Right cardiac atrium (tissue), 5 donors: ENCODE data around the gene RTTN. TPM values are rescaled to one million over a fixed set of nuclear protein-coding genes. Genes with fewer than 3 reads are reported as not detected.

Source experiments
- ATAC-seq, 2 donors: fragments of 200-7000 bp; cut with Tn5 transposase; one replicate each; pipeline versions ENCODE4 v1.8.0 to v1.9.1; 2020; ENCODE audit warnings: moderate library complexity in 2 of 2, mild to moderate bottlenecking in 1 of 2
- DNase-seq, 3 donors: peaks; one replicate each; pipeline ENCODE4 v3.0.0-alpha.2; 2020
- H3K27ac ChIP-seq: one replicate; pipeline ENCODE4 v1.5.1; 2013; ENCODE audit warnings: mild to moderate bottlenecking, low read length, control low read depth, moderate library complexity
- H3K27me3 ChIP-seq: one replicate; pipeline ENCODE4 v1.6.1; 2013; ENCODE audit not compliant: control insufficient read depth, insufficient read depth
- H3K4me1 ChIP-seq: one replicate; pipeline ENCODE4 v1.6.1; 2013; ENCODE audit warnings: low read length; ENCODE audit not compliant: control insufficient read depth, insufficient read depth
- H3K4me3 ChIP-seq: one replicate; pipeline ENCODE4 v1.5.1; 2013; ENCODE audit warnings: low read length, control low read depth
- H3K9me3 ChIP-seq: one replicate; pipeline ENCODE4 v1.6.1; 2013; ENCODE audit warnings: low read length; ENCODE audit not compliant: control insufficient read depth
- WGBS: extraction: QIAGEN DNeasy Blood & Tissue Kit; methylation state at CpG from one replicate; pipeline ENCODE4 v1.1.7; 2013; 5-methylcytosine and 5-hydroxymethylcytosine counted together
- intact Hi-C, 4 donors: fragments of 100-400 bp; cut with DNase I; formaldehyde crosslinking; loops; one replicate each; pipeline versions ENCODE4 v1.11.0 to v1.14.0; 2022 to 2023
- polyA plus RNA-seq: library from polyadenylated mRNA; stranded (reverse); fragments of 200-250 nt; gene quantifications from one replicate; pipeline ENCODE4 v1.2.3, GENCODE V29; 2013
- total RNA-seq, 4 donors: library from RNA; stranded (reverse); fragmentation: NEBNext Ultra II Directional; extraction: Animal tissue kit (Norgen Biotek cat#: 25700); gene quantifications; one replicate each; pipeline ENCODE4 v1.2.1, GENCODE V29; 2021
- donor health status: healthy with polysubstance abuse.
- donor health status: DM: no; HTN: yes; CAD: no.
- donor health status: DM: no; HTN: no; CAD: no.
- donor health status: DM: no; HTN: yes; CAD: no; lungs with severe emphysema.
- donor health status: DM: yes; HTN: yes; CAD: no.

Gene RTTN
- total and polyA plus RNA-seq, 5 donors = 3.8 to 7.9 (median 6.9) TPM

DNA sequence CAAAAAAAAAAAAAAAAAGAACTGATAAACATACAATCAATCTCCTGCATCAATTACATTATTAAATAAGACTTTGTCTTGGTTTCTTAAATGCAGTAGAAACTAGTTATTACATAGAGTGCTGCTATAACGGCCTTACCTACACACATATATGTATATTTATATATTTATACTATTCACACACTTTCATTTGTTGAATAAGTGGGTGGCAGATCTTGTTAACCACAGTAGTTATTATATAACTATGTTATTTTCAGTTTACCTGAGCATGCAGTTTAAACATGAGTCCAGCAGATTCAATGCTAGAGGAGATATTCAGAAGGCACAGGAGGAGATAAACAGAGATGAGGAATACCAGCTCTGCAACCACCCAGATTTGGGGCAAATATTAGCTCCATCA is 176.3 kb downstream of the RTTN start:
- ATAC-seq (no peak), DNase-seq (no peak)
- intact Hi-C loops = no loop called here
- WGBS = 94% methylated on average over 1 of the region's 1 CpG
- H3K4me3 ChIP-seq = no peak overlapping the region
- no peaks in the 10 kb centered on the region for H3K27me3 ChIP-seq
- no peaks in the 10 kb centered on the region for H3K9me3 ChIP-seq
- H3K4me1 ChIP-seq = no peaks in the 10 kb centered on the region
- H3K27ac ChIP-seq = no peak overlapping the region

DNA sequence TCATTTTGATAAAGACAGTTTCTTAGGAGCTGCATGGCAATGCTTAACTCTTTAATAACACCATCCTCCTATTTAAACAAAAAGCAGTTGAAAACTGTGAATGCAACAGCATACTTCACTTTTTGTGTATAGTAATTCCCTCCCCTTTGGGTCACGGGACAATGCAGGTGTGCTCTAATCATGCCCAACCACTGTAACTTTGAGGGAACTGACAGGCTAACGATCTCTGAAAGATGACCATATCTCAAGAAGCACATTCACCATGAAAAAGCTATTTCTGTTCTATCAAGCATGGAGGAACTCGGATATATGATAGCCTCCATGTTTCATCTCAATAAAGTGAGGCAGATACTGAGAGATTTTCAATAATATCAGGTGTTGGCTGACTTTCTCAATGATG is 176.8 kb downstream of the RTTN start:
- DNase-seq = no peak
- intact Hi-C loops = no loop called here
- no peak for ATAC-seq
- no peaks in the 10 kb centered on the region for H3K9me3 ChIP-seq
- no peak overlapping the region for H3K4me3 ChIP-seq
- no peaks in the 10 kb centered on the region for H3K4me1 ChIP-seq
- no peaks in the 10 kb centered on the region for H3K27me3 ChIP-seq
- H3K27ac ChIP-seq = no peak overlapping the region
- WGBS = 93% methylated on average over 3 of the region's 3 CpGs

DNA sequence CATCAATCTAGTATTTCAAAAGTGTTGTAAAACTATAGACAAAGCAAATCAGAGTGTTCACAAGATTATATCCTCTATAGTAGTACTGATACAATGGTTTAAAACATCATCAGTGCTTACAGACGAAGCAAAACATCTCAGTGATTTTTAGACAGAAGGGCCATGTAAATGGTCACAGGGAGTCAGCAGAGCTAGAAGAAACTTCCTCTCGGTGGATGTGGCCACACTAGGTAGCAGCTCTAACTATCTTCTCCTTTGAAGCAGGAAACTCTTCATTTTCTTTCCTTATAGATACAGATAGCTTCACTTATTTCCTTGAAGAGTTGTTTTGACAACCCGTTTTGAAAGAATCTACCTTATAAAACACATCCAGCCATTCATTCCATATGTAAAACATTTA is 177.4 kb downstream of the RTTN start:
- DNase-seq (no peak), ATAC-seq (no peak)
- H3K4me1 ChIP-seq = no peaks in the 10 kb centered on the region
- H3K27me3 ChIP-seq = no peaks in the 10 kb centered on the region
- H3K27ac ChIP-seq = no peak overlapping the region
- H3K9me3 ChIP-seq = no peaks in the 10 kb centered on the region
- intact Hi-C loops = no loop called here
- WGBS = 86% methylated on average over 3 of the region's 3 CpGs
- H3K4me3 ChIP-seq = no peak overlapping the region

DNA sequence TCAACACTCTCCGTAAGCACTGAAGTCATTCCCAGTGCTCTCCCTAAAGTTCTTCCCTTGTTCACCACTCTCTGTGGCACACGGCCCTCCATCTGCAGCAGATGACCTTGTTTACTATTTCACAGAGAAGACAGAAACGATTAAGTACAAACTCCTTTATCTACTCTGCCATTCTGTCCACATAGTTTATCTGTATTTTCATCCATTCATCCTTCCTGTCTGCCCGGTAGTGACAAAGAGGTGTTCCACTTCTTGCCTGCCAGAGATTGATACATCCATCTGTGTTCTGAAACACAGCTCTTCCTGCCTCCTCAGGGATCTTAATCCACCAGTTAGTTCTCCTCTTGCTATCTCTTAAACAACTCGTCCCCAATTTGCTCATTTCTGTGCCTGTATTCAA is 179.9 kb downstream of the RTTN start:
- H3K27me3 ChIP-seq = no peaks in the 10 kb centered on the region
- no peaks in the 10 kb centered on the region for H3K9me3 ChIP-seq
- intact Hi-C loops = no loop called here
- 68% methylated on average over 5 of the region's 5 CpGs for WGBS
- DNase-seq (no peak), ATAC-seq (no peak)
- H3K4me3 ChIP-seq = no peak overlapping the region
- H3K27ac ChIP-seq = no peak overlapping the region
- no peaks in the 10 kb centered on the region for H3K4me1 ChIP-seq

DNA sequence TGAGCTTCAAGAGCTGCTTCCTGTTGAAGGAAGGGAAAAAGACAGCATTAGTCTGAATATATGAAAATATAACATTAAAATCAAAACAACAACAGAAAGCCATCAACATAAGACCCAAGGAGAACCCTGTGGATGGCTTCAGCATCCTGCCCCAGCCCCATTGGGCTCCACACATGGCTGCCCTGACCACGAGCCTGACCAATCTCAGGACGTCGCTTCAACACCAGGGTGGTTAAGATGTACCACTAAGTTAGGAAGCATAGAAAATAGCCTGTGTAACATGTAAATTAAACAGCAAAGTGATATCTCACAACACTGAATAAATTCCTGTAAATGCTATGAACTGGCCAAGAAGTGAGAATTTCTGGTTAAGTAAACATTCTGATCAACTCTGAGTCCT is 180.7 kb downstream of the RTTN start:
- no peak overlapping the region for H3K27ac ChIP-seq
- no peaks in the 10 kb centered on the region for H3K4me1 ChIP-seq
- H3K4me3 ChIP-seq = no peak overlapping the region
- WGBS = over 99% methylated on average over 3 of the region's 3 CpGs
- ATAC-seq = no peak
- no peak for DNase-seq
- H3K9me3 ChIP-seq = no peaks in the 10 kb centered on the region
- intact Hi-C loops = no loop called here
- no peaks in the 10 kb centered on the region for H3K27me3 ChIP-seq

DNA sequence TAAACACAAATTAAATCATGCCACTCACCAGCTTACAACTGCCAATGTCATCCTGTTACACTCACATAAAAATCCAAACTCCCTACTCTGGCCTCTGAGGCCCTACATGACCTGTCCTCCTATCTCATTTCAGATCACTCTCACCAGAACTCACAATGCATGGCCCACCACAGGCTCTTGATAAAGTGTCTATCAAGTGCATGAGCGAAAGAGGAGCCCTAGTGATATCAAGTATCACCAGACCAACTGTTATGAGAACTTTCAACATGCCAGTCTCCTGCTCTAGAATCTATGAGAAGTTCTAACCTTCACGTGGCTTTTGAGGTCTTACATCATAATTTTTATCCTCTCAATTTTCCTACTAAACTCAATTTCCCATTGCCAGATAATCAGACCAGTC is 181.4 kb downstream of the RTTN start:
- no peak for ATAC-seq
- H3K27me3 ChIP-seq = no peaks in the 10 kb centered on the region
- no peaks in the 10 kb centered on the region for H3K4me1 ChIP-seq
- intact Hi-C loops = no loop called here
- WGBS = 73% methylated on average over 2 of the region's 2 CpGs
- no peak overlapping the region for H3K4me3 ChIP-seq
- no peaks in the 10 kb centered on the region for H3K9me3 ChIP-seq
- DNase-seq = no peak
- H3K27ac ChIP-seq = no peak overlapping the region

DNA sequence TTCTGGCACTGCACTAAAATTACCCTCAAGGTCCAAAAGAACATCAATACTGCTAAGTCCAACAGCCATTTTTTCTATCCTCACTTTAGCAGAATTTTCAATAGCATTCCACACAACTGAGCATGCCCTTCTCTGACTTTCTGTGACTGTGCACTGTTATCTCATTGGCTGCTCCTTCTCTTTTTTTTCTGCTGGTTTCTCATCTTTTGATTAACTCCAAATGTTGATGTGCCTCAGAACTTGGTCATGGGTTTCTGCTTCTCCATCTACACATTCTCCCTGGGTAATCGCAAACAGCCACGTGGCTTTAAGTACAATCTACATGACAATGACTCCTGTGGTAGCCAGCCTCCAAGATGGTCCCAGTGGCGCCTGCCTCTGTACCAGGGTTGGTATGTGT is 182.9 kb downstream of the RTTN start:
- Histone ChIP-seq H3K27me3 (no peaks in the 10 kb centered on the region), H3K27ac (no peak overlapping the region), H3K4me3 (no peak overlapping the region), H3K9me3 (no peaks in the 10 kb centered on the region), H3K4me1 (no peaks in the 10 kb centered on the region)
- intact Hi-C loops = no loop called here
- ATAC-seq (no peak), DNase-seq (no peak)
- WGBS = 99% methylated on average over 3 of the region's 3 CpGs

DNA sequence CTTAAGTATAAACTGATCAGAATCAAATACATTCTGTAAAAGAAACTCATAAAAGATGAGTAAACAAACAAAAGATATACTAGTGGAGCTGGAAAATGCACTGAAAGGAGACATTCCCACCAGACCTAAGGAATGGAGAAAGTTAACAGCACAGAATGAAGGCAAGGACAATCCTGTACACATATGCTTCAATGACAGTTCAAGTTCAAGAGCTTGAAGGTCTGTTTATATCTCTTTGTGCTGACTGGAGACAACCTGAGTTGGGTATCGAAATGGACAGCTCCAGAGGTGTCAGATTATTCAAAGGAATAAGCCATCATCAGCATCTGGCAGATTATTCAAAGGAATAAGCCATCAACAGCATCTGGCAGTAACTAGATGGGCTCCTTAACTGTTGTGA is 184.0 kb downstream of the RTTN start:
- Histone ChIP-seq H3K4me1 (no peaks in the 10 kb centered on the region), H3K4me3 (no peak overlapping the region), H3K27me3 (no peaks in the 10 kb centered on the region), H3K27ac (no peak overlapping the region), H3K9me3 (no peaks in the 10 kb centered on the region)
- 89% methylated on average over 1 of the region's 1 CpG for WGBS
- DNase-seq = no peak
- no peak for ATAC-seq
- intact Hi-C loops = no loop called here

DNA sequence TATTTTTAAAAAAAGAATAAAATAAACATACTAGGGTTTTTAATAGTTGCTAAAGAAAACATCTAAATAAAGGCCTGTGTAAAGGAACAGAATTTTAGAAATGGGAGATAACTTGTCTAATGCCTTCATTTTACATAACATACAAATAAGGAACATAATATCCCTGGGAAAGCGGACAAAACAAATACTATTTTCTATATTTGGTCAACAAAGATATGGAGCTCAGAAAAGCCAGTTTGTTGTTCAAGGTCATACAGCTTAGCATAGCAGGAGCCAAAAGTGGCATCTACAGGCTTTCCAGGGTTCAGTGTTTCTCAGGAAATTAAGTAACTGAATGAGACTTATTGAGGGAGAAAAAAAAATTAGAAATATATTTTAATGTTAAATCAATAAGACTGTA is 184.4 kb downstream of the RTTN start:
- WGBS = 81% methylated on average over 1 of the region's 1 CpG
- no peak overlapping the region for H3K27ac ChIP-seq
- no peaks in the 10 kb centered on the region for H3K4me1 ChIP-seq
- no peak for ATAC-seq
- DNase-seq = no peak
- H3K27me3 ChIP-seq = no peaks in the 10 kb centered on the region
- H3K9me3 ChIP-seq = no peaks in the 10 kb centered on the region
- no peak overlapping the region for H3K4me3 ChIP-seq
- intact Hi-C loops = no loop called here

DNA sequence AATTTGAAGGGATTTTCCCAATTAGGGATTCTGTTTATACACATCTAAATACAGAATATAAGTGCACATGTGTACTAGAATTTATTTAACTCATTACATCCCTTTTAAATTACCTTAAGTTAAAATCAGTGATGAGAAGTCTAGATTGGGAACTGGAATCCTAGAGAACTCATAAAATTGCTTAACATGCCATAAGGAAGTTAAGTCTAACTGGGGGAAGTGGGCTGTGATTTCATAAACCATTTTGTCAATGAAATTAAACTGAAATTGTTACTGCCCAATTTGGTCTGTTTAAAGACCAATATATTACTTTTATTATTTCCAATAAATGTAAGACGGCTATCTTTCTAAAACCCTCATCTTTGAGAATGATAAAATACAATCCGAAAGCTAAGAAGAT is 185.5 kb downstream of the RTTN start:
- H3K9me3 ChIP-seq = no peaks in the 10 kb centered on the region
- H3K4me3 ChIP-seq = no peak overlapping the region
- no peak overlapping the region for H3K27ac ChIP-seq
- 95% methylated on average over 2 of the region's 2 CpGs for WGBS
- H3K27me3 ChIP-seq = no peaks in the 10 kb centered on the region
- ATAC-seq (no peak), DNase-seq (no peak)
- intact Hi-C loops = no loop called here
- H3K4me1 ChIP-seq = peaks cover 4% of the 10 kb centered on the region

DNA sequence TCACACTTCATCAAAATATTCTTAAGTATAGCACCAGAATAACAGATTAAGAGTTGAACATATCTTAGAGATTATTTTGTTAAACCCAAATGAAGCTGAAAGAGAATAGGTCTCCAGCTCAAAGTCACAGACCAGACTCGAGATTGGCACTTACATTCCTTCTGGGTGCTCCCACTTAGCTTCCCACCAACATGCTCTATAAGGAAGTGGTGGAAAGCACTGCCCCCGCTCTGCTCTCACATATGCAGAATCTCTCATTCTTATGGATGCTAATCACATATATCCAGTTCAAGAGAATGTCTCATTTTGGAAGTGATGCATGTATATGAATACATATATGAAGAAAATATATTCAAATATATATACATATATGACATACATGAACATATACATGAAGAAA is 186.4 kb downstream of the RTTN start:
- intact Hi-C loops = no loop called here
- WGBS = 67% methylated on average over 2 of the region's 2 CpGs
- peaks cover 5% of the 10 kb centered on the region for H3K4me1 ChIP-seq
- ATAC-seq = no peak
- H3K4me3 ChIP-seq = no peak overlapping the region
- DNase-seq = no peak
- H3K9me3 ChIP-seq = no peaks in the 10 kb centered on the region
- H3K27me3 ChIP-seq = no peaks in the 10 kb centered on the region
- no peak overlapping the region for H3K27ac ChIP-seq

DNA sequence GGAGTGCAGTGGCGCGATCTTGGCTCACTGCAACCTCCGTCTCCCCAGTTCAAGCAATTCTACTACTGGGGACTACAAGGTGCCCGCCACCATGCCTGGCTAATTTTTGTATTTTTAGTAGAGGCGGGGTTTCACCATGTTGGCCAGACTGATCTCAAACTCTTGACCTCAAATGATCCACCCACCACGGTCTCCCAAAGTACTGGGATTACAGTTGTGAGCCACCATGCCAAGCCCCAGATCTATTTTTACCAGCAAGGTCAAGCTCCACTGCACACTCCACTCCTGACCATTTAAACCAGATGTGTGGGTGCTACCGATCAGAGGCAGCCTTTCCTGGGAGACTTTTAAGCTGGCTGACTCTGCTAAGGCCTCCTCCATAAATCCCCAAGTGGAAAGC is 190.4 kb downstream of the RTTN start:
- Histone ChIP-seq H3K4me3 (no peak overlapping the region), H3K9me3 (no peaks in the 10 kb centered on the region), H3K27me3 (no peaks in the 10 kb centered on the region), H3K4me1 (peaks cover 5% of the 10 kb centered on the region), H3K27ac (peak overlapping the region; percentile 45)
- DNase-seq (no peak), ATAC-seq (peak; percentile 45 to 61)
- WGBS = 85% methylated on average over 7 of the region's 7 CpGs
- intact Hi-C loops = no loop called here
